Activated naive CD4-positive, alpha-beta T cell treated with anti-CD3 and anti-CD28 coated beads, Interleukin-2, amount 10 ng/mL, durations not matched to agents 7 days and 5 days (primary cell): ENCODE results near the gene PTBP2.
A peak's percentile ranks its signal among the peaks of the same experiment; 100 is the strongest.

Experiments
- CTCF ChIA-PET: fragments of 350-600 bp; sonication (Branson Sonifier 250); formaldehyde crosslinking; loops from one replicate; lab custom pipeline; 2021; ENCODE audit warnings: antibody characterized with exemption; lab: Charles Lee
- DNase-seq: peaks from one replicate; pipeline ENCODE4 v3.0.0-alpha.2; 2020
- H3K27ac Mint-ChIP-seq: one replicate; pipeline ENCODE4 v1.8.0; 2021; ENCODE audit warnings: mild to moderate bottlenecking, moderate library complexity, mixed read lengths
- H3K27me3 Mint-ChIP-seq: one replicate; pipeline ENCODE4 v1.8.0; 2021; ENCODE audit warnings: mild to moderate bottlenecking, mixed read lengths
- H3K36me3 Mint-ChIP-seq: one replicate; pipeline ENCODE4 v1.8.0; 2021; ENCODE audit warnings: mixed read lengths
- H3K4me1 Mint-ChIP-seq: one replicate; pipeline ENCODE4 v1.8.0; 2021; ENCODE audit warnings: mixed read lengths
- H3K4me3 Mint-ChIP-seq: one replicate; pipeline ENCODE4 v1.8.0; 2021; ENCODE audit warnings: mild to moderate bottlenecking, moderate library complexity, mixed read lengths
- H3K9me3 Mint-ChIP-seq: one replicate; pipeline ENCODE4 v1.8.0; 2021; ENCODE audit warnings: mixed read lengths

Gene PTBP2

GRCh38 chr1:96715482-96715881, 6.1 kb upstream of the PTBP2 start:
- Mint-ChIP-seq H3K4me1 (no peaks in the 10 kb centered on the region), H3K36me3 (no peaks in the 10 kb centered on the region), H3K9me3 (no peaks in the 10 kb centered on the region), H3K4me3 (no peak overlapping the region), H3K27me3 (peaks cover 7% of the 10 kb centered on the region), H3K27ac (no peak overlapping the region)
- DNase-seq: no peak
- CTCF ChIA-PET: no interaction called here

DNA sequence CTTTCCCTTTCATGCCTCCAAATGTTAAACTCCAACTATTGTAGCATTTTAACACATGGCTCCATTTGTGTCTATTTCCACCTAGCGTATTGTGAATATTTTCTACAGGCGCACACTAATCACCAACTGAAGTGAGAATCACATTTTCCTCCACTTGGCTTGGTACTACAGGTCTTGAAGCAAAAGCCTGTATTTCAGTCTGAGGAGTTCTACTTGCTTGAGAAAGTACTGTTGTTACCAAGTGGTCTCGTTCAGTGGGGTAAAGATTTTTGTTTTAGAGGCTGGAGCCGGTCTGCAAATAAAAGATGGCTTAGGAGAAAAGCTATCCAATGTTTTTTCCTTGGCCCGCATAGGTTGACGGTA, 550 bp upstream of the PTBP2 start:
- H3K4me3 Mint-ChIP-seq: peak overlapping the region; percentile 89
- peak overlapping the region; percentile 58 for H3K27ac Mint-ChIP-seq
- H3K9me3 Mint-ChIP-seq: no peaks in the 10 kb centered on the region
- CTCF ChIA-PET: no interaction called here
- peaks cover 11% of the 10 kb centered on the region for H3K36me3 Mint-ChIP-seq
- no peak for DNase-seq
- no peaks in the 10 kb centered on the region for H3K27me3 Mint-ChIP-seq
- peaks cover 32% of the 10 kb centered on the region for H3K4me1 Mint-ChIP-seq

- no peaks in the 10 kb centered on the region for H3K9me3 Mint-ChIP-seq
- H3K27ac Mint-ChIP-seq: peak overlapping the region; percentile 88
- peak overlapping the region; percentile 89 for H3K4me3 Mint-ChIP-seq
- H3K4me1 Mint-ChIP-seq: peaks cover 37% of the 10 kb centered on the region
- CTCF ChIA-PET: interaction anchor here (0.6 kb wide), 1 partner anchor 126 kb away, joined by 4 read pairs; no protein-coding TSS in a partner anchor
- no peaks in the 10 kb centered on the region for H3K27me3 Mint-ChIP-seq
- peak; percentile 68 for DNase-seq
- peaks cover 20% of the 10 kb centered on the region for H3K36me3 Mint-ChIP-seq
Measured at GRCh38 chr1:96722161-96722922, 758 bp downstream of the PTBP2 start.

DNA sequence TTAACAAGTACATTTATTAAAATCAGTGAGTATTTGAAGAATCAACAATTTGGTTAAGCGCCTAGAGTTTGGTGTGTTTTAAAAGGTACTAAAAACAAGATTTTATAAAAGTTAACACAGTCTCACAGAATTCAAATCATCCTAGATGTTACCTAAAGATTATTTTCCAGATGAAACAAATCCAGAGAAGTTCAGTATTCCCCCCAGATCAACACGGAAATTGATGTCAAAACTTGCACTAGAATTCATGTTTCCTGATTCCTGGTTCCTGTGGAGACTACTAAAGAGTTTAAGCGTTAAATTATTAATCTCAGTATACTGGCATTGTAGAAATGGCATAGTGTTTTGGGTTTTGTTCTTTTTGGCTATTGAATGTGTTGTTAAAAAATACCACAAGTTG, 1.4 kb downstream of the PTBP2 start:
- CTCF ChIA-PET: interaction anchor here (0.6 kb wide), 1 partner anchor 127 kb away, joined by 4 read pairs; no protein-coding TSS in a partner anchor
- Mint-ChIP-seq H3K36me3 (peaks cover 25% of the 10 kb centered on the region), H3K27ac (peak overlapping the region; percentile 88), H3K4me1 (peaks cover 38% of the 10 kb centered on the region), H3K9me3 (no peaks in the 10 kb centered on the region), H3K4me3 (peak overlapping the region; percentile 89), H3K27me3 (no peaks in the 10 kb centered on the region)
- no peak for DNase-seq

- H3K27ac Mint-ChIP-seq: peak overlapping the region; percentile 88
- DNase-seq: no peak
- peak overlapping the region; percentile 89 for H3K4me3 Mint-ChIP-seq
- H3K27me3 Mint-ChIP-seq: no peaks in the 10 kb centered on the region
- H3K36me3 Mint-ChIP-seq: peaks cover 29% of the 10 kb centered on the region
- CTCF ChIA-PET: interaction anchor here (0.8 kb wide), 1 partner anchor 23 kb away, joined by 4 read pairs; no protein-coding TSS in a partner anchor
- peaks cover 41% of the 10 kb centered on the region for H3K4me1 Mint-ChIP-seq
- no peaks in the 10 kb centered on the region for H3K9me3 Mint-ChIP-seq
Measured at GRCh38 chr1:96723377-96723776, 1.8 kb downstream of the PTBP2 start.

DNA sequence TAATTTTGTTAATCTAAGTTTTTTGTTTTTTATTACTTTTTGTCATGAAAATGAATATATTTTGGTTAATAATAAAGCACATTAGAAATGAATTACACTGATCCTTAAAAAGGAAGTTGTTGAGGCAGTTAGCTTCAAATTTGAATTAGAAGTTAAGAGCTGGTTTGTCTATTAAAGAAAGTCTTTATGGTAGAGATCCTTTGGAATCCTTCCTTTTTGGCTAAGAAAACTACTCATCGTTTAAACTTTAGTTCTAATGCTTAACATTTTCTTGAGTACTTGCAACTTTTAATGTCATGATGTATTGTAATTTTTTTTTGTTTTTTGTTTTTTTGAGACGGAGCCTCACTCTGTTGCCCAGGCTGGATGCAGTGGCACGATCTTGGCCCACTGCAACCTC, 2.4 kb downstream of the PTBP2 start:
- H3K27me3 Mint-ChIP-seq: no peaks in the 10 kb centered on the region
- peaks cover 43% of the 10 kb centered on the region for H3K4me1 Mint-ChIP-seq
- CTCF ChIA-PET: interaction anchor here (0.8 kb wide), 1 partner anchor 22 kb away, joined by 4 read pairs; no protein-coding TSS in a partner anchor
- no peak overlapping the region for H3K4me3 Mint-ChIP-seq
- peaks cover 32% of the 10 kb centered on the region for H3K36me3 Mint-ChIP-seq
- H3K27ac Mint-ChIP-seq: no peak overlapping the region
- no peak for DNase-seq
- no peaks in the 10 kb centered on the region for H3K9me3 Mint-ChIP-seq

GRCh38 chr1:96727860-96728259, 6.3 kb downstream of the PTBP2 start:
- CTCF ChIA-PET: interaction anchor here (0.6 kb wide), 1 partner anchor 1181 kb away, joined by 3 read pairs; no protein-coding TSS in a partner anchor
- Mint-ChIP-seq H3K36me3 (peaks cover 53% of the 10 kb centered on the region), H3K27ac (no peak overlapping the region)

DNA sequence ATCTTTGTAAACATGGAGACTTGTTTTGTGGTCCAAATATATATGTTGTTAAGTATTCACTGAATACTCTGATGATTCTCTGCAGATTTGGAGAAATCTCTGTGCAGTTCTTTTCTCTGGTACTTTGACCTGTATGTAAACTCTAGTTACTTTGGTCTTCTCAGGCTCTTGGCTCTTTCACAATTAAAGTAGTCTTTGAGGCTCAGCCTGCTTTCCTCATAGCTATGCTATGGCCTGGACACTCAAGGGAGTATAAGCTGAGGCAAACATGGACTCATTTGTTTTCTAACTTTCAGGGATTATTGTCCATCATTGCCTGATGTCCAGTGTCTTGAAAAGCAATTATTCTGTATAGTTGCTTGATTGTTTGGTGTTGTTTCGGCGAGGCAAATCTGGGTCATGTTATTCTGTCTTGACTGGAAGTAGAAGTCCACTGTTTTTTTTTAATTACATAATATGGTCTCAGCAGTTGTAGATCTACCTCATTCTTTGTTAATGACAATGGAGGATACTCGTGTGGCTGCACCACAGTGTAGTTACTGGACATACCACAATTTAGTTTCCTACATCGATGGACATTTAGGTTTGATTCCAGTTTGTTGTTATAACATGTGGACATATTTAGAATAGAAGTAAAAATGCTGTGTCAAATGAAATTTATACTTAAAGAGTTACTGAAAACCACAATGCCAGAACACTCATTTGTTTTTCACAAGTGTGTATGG, 9.2 kb downstream of the PTBP2 start:
- peaks cover 68% of the 10 kb centered on the region for H3K36me3 Mint-ChIP-seq
- no peaks in the 10 kb centered on the region for H3K27me3 Mint-ChIP-seq
- DNase-seq: no peak
- CTCF ChIA-PET: no interaction called here
- H3K4me1 Mint-ChIP-seq: peaks cover 21% of the 10 kb centered on the region
- H3K27ac Mint-ChIP-seq: no peak overlapping the region
- no peak overlapping the region for H3K4me3 Mint-ChIP-seq
- peaks cover 7% of the 10 kb centered on the region for H3K9me3 Mint-ChIP-seq

More at GRCh38 chr1:96727860-96728259, 6.3 kb downstream of the PTBP2 start:
- H3K9me3 Mint-ChIP-seq: peaks cover 2% of the 10 kb centered on the region
- peaks cover 41% of the 10 kb centered on the region for H3K4me1 Mint-ChIP-seq
- H3K27me3 Mint-ChIP-seq: no peaks in the 10 kb centered on the region
- no peak for DNase-seq
- no peak overlapping the region for H3K4me3 Mint-ChIP-seq

- Mint-ChIP-seq H3K4me3 (no peak overlapping the region), H3K4me1 (no peaks in the 10 kb centered on the region), H3K27me3 (no peaks in the 10 kb centered on the region), H3K9me3 (peaks cover 3% of the 10 kb centered on the region), H3K27ac (no peak overlapping the region), H3K36me3 (peaks cover 45% of the 10 kb centered on the region)
- CTCF ChIA-PET: no interaction called here
- no peak for DNase-seq
Measured at GRCh38 chr1:96741335-96741734, 19.8 kb downstream of the PTBP2 start.

DNA sequence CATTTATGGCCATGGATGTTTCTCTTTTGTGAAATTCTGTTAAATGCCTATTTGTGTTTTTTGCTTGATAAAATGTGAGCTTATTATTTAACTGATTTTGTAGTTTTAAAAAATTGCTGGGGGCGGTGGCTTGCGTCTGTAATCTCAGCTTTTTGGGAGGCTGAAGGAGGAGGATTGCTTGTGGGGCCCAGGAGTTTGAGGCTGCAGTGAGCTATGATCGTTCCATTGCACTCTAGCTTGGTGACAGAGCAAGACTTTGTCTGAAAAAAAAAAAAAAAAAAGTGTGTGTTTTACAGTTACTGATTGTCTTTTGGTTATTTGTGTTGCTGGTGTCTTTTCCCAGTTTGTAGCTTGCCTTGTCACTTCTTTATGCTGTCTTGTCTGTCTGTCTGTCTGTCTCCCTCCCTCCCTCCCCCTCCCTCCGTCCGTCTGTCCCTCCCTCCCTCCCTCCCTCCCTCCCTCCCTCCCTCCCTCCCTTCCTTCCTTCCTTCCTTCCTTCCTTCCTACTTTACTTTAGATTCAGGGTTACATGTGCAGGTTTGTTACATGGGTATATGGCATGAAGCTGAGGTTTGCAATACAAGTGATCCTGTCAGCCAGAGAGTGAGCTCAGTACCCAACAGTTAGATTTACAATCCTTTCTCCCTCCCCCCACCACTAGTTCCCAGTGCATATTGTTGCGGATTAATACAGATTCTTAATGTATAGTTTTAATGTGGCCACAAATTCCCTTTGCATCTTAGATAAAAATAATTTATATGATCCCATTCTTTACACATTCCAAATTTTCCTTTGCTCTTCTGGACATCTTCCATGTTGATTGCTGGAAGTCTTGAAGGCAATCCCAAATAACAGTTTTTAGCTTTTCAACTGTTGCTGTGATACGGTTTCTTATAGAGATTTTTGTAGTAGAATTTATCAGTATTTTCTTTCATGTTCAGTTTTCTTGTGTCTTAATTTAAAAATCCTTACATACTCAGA, 25.1 kb downstream of the PTBP2 start:
- CTCF ChIA-PET: interaction anchor here (1.1 kb wide), 1 partner anchor 23 kb away, joined by 4 read pairs; no protein-coding TSS in a partner anchor
- Mint-ChIP-seq H3K27ac (peak overlapping the region; percentile 45), H3K27me3 (no peaks in the 10 kb centered on the region), H3K9me3 (no peaks in the 10 kb centered on the region), H3K4me1 (no peaks in the 10 kb centered on the region), H3K4me3 (no peak overlapping the region), H3K36me3 (peaks cover 20% of the 10 kb centered on the region)
- DNase-seq: no peak

GRCh38 chr1:96747565-96747964, 26.0 kb downstream of the PTBP2 start:
- CTCF ChIA-PET: no interaction called here
- H3K4me3 Mint-ChIP-seq: no peak overlapping the region

GRCh38 chr1:96748078-96748477, 26.5 kb downstream of the PTBP2 start:
- H3K27ac Mint-ChIP-seq: no peak overlapping the region
- H3K4me3 Mint-ChIP-seq: no peak overlapping the region
- no peak for DNase-seq

More at GRCh38 chr1:96747565-96747964, 26.0 kb downstream of the PTBP2 start:
- DNase-seq: no peak
- Mint-ChIP-seq H3K27ac (no peak overlapping the region), H3K27me3 (no peaks in the 10 kb centered on the region), H3K4me1 (no peaks in the 10 kb centered on the region), H3K36me3 (peaks cover 24% of the 10 kb centered on the region), H3K9me3 (no peaks in the 10 kb centered on the region)

GRCh38 chr1:96749618-96750017, 28.0 kb downstream of the PTBP2 start:
- Mint-ChIP-seq H3K27ac (no peak overlapping the region), H3K4me1 (no peaks in the 10 kb centered on the region), H3K27me3 (no peaks in the 10 kb centered on the region), H3K9me3 (no peaks in the 10 kb centered on the region), H3K4me3 (no peak overlapping the region), H3K36me3 (peaks cover 36% of the 10 kb centered on the region)
- no peak for DNase-seq
- CTCF ChIA-PET: no interaction called here

More at GRCh38 chr1:96748078-96748477, 26.5 kb downstream of the PTBP2 start:
- no peaks in the 10 kb centered on the region for H3K4me1 Mint-ChIP-seq
- no peaks in the 10 kb centered on the region for H3K27me3 Mint-ChIP-seq
- peaks cover 27% of the 10 kb centered on the region for H3K36me3 Mint-ChIP-seq
- no peaks in the 10 kb centered on the region for H3K9me3 Mint-ChIP-seq
- CTCF ChIA-PET: no interaction called here
